ENCODE measurements around the gene OGN. TPM values are rescaled to one million over a fixed set of nuclear protein-coding genes. Genes with fewer than 3 reads are reported as not detected.
"Not testable (repeated sequence)": the region's sequence is repeated elsewhere in the genome, so short reads cannot be mapped to it uniquely, and the experiment has no call there.

OGN gene, protein sequence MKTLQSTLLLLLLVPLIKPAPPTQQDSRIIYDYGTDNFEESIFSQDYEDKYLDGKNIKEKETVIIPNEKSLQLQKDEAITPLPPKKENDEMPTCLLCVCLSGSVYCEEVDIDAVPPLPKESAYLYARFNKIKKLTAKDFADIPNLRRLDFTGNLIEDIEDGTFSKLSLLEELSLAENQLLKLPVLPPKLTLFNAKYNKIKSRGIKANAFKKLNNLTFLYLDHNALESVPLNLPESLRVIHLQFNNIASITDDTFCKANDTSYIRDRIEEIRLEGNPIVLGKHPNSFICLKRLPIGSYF
- not detected for total RNA-seq

DNA sequence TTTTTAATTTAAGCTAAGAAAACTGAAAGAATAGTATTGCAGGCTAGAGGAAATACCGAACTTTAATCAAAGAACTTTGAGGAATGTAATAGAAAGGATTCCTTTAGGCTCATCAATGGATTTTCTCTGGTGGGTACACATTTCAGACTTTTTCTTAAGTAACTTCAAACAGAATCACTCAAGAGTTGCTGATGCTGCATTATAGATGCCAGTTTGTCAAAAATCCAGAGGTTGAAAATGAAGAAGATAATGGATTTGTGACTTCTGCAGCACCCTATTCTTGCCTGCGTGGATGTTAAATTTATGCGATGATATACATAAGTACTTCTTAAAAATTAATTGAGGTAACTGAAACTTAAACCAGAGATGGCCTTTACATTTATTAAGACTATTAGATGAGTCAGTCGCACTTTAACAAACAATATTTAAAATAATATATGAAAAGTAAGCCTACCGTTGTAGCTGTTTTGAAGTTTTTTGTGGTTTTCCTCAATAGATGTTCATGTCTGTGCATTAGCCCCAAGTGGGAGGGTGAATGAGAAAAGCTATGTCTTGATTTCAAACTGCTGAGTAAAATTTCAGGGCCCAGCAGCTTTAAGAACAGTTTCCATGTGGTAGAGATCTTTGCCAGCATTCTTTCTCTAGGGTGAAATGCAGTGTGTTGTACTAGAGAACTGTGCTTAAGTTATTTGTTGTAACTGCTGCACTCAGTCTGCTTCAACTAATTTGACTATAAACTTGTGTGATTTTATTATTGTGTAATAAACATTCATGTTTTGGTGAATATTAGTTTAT is at the start of gene OGN:
Gene OGN, minus strand, starts transcription at position 537 of the 795 bp plus-strand sequence. CDS start 1,171 bp downstream, outside the sequence.
- no peak for DNase-seq

- no peak for DNase-seq
These were observed 42.2 kb upstream of the OGN start for GRCh38 chr9:92446536-92446935.

DNA sequence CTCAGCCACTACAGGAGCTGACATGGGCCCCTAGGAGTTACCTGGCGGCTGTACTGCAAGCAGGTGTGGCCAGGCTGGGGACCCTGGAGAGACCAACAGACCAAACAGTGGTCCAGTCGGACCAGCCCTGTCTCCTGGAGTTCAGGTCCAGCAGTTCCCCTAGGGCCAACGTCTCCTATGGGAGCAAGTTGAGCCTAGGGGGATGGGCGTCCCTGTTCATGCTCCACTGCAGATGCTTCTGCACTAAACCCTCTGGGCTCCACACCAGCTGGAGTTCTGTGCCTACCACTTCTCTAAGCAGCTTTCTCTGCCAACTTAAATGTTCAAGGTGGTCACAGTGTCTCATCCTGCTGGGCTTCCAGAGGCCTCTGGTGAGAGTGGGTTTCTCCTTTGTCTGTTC is 40.5 kb upstream of the OGN start:
- DNase-seq, result no peak

DNA sequence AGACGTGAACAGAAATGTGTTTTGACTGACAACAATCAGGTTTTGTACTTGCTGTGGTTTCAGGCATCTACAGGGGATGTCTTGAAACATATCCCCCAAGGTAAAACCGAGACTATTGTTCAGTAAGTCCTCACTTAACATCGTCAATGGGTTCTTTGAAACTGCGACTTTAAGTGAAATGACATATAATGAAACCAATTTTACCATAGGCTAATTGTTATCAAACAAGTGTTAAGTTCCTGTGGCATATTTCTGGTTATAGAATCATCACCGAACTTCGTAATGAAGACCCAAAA is 36.3 kb upstream of the OGN start:
- no peak for DNase-seq

DNA sequence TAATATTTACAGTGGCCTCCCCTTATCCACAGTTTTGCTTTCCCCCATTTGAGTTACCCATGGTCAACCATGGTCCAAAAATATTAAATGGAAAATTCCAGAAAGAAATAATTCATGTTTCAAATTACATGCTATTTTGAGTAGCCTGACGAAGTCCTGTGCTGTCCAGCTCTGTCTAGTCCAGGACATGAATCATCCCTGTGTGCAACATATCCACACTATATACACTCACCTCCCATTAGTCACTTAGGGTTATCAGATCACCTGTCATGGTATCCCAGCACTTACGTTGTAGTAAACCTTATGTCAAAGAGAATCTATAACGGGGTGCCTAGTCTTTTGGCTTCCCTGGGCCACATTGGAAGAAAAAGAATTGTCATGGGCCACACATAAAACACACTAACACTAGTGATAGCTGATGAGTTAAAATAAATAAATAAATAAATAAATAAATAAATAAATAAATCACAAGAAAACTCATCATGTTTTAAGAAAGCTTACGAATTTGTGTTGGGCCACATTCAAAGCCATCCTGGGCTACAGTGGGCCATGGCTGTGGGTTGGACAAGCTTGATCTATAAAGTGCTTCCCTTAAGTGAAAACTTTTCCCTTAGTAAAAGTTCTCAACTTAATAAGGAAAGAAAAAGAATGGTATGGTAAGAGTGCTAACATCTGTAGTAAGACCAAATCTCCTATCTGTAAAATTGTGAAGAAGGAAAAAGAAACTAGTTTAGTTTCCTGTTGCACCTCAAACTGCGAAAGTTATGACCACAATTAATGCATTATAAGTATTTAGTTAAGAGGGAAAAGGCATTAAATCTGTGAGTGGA is 35.8 kb upstream of the OGN start:
- no peak for DNase-seq

GRCh38 chr9:92438900-92439526 is 34.6 kb upstream of the OGN start:
- no peak for DNase-seq

GRCh38 chr9:92435263-92435662 is 30.9 kb upstream of the OGN start:
- no peak for DNase-seq

GRCh38 chr9:92432972-92433548 is 28.7 kb upstream of the OGN start:
- DNase-seq, result no peak

GRCh38 chr9:92432350-92432749 is 28.0 kb upstream of the OGN start:
- no peak for DNase-seq

DNA sequence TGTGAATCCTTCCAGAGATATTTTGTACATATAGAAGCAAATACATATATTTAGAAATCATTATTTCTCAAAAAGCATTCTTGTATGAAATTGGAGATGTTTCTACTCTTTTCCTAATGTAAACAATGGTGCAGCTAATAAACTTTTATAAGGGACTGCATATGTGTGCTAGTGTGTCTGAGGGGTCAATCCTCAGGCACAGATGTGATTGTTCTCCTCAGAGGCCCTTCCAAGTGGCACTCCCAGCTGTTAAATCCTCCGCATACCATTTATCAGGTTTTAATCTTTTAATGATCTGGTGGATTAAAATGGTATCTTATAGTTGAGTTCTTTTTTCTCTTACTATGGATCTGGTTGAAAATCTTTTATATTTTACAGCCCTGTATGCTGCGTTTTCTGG is 25.5 kb upstream of the OGN start:
- DNase-seq, result no peak

DNA sequence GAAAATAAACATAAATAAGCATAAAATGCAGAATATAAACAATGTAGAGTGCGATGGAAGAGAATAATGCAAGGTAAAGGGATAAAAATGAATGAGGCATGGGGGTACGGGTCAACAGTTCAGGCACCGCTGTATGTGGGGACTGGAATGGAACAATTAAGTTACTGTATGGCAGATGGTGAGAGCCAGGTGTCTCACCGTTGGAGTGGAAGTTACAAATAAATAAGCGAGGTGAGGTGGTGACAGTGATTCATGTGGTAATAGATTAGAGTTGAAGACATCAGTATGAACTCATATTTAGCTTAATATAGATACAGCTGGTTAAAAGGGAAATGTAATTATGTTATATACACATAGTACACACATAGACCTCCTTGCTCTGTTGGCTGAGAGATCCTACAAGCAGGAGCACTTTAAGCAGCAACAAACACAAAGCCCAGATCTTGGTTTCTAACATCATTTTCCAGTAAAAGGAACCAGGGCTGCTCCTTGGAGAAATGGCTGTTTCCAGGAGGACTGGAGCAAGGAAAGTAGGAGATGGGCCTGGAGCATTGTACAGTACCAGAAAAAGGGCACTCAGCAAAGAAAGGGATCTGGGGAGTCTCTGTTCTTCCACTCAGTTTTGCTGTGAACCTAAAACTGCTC is 22.2 kb upstream of the OGN start:
- DNase-seq, result no peak

GRCh38 chr9:92425474-92425873 is 21.1 kb upstream of the OGN start:
- DNase-seq, result no peak

DNA sequence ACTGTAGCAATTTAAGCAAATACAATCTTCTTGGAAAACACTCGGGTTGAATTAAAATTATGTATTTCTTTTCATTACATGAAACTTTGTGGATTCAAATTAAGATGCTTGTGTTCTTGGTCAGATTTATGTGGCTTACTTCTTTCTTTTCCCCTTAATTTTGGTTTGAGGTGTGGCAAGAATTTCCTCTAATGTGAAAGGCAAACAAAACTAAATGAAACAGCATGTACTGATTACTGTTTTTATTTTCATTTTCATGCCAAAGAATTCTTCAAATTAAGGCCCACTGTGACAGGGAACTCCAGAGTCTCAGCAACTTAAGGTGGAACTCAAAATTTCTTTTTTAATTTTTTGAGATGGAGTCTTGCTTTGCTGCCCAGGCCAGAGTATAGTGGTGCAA is 20.0 kb upstream of the OGN start, which contains the start of gene OMD:
Gene OMD, minus strand, starts transcription at position 132 of the 400 bp plus-strand sequence. CDS start 6,913 bp downstream, outside the sequence.
- DNase-seq, result no peak

- DNase-seq, result no peak
These were observed 19.2 kb upstream of the OGN start for GRCh38 chr9:92423612-92424011.

DNA sequence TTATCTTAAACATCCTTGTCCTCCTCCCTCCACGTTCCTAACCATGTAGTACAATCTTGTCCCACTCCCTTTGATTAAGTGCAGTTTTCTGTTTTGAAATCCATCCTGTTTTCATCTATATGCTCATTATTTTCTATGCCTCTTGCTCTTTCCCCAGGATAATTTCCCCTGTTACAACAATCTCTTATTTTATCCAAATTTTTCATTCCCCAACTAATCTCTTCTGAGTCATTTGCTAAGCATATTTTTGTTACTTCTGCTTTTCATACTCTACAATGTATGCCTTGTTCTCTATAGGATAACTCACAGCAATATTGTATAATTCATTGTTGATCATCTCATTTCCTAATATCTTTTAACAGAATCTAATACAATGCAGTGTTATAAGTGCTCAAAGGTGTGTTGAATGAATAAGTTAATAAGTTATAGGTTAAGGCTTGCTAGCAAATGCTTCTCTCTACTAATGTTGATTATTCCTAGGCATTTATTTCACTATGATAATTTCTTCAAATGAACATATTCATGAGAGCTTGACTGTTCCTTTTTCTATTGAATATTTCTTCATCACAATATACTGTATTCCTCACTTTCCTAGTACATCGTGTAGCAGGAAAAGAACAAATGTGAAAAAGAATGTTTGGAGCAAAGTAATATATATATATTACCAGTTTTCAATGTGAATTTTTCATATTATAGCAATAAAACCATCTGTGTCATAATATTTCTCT is 18.4 kb upstream of the OGN start:
- DNase-seq, result no peak

GRCh38 chr9:92414566-92414965 is 10.2 kb upstream of the OGN start:
- DNase-seq, result no peak

- DNase-seq, result not testable (repeated sequence)
These were observed 6.8 kb upstream of the OGN start for GRCh38 chr9:92411157-92411556.

GRCh38 chr9:92408747-92409478 is 4.5 kb upstream of the OGN start:
- no peak for DNase-seq

- no peak for DNase-seq
These were observed 3.4 kb upstream of the OGN start for GRCh38 chr9:92407818-92408217.

DNA sequence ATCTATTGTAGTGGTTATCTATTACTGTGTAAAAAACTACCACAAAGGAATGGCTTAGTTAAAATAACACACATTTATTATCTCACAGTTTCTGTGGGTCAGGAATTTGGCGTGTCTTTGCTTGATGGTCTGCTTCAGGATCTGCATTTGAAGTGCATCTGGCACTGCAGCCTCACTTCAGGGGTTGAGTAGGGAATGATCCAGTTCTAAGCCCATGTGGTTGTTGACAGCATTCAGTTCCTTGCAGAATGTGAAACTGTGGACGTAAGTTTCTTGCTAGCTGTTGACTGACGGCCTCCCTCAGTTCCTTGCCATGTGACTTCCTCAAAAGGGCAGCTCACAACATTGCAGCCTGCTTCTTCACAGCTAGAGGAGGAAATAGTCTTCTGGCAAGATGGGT is 2.1 kb upstream of the OGN start:
- no peak for DNase-seq

GRCh38 chr9:92405818-92406217 is 1.4 kb upstream of the OGN start:
- DNase-seq, result no peak

Measured in effector CD4-positive, alpha-beta T cell (primary cell).